GM13976 (cell line): ENCODE data around the gene HAGH.

ENCODE experiments used
- DNase-seq: peaks from one replicate; pipeline ENCODE4 v3.0.0; 2012; ENCODE audit warnings: low spot score
- CTCF ChIP-seq: IDR thresholded peaks from 2 replicates; pipeline ENCODE4 v1.5.1; 2012; ENCODE audit warnings: borderline replicate concordance, mild to moderate bottlenecking; ENCODE audit not compliant: insufficient read depth; ENCODE audit errors: extremely low read depth, missing control alignments, control extremely low read depth
- in situ Hi-C: fragments of 300-500 bp; cut with MboI; formaldehyde crosslinking; loops from one replicate; pipeline ENCODE4 v1.12.0; 2022; ENCODE audit warnings: low sequenced_read_pairs, mixed read lengths, inconsistent platforms; ENCODE audit not compliant: unreplicated experiment

The HAGH gene

GRCh38 chr16:1791943-1792812 is 34.4 kb downstream of the HAGH start:
- no peak for TF ChIP-seq CTCF
- in situ Hi-C loops = no loop called here
- DNase-seq = no peak

DNA sequence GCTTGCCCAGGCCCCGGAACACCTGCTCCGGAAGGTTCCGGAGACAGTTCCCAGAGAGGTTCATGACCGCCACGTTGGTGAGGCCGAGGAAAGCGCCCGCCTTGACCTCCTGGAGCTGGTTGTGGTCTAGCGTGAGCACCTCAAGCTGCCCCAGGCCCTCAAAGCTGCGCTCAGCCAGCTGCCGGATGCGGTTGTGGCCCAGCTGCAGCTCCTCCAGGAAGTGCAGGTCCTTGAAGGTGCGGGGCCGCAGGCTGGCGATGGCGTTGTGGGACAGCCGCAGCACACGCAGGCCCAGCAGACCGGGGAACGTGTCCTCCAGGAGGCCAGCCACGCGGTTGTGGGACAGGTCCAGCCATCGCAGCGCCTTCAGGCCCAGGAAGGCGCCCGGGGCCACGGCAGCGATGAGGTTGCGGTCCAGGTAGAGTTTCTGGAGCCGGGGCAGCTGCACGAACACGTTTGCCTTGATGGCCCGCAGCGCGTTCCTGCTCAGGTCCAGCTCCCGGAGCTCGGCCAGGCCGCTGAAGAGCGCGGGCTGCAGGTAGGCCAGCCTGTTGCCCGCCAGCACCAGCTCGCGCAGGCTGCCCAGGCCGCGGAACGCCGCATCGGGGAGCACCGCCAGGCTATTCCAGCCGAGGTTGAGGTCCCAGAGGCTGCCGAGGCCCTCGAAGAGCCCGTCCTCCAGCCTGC is 35.2 kb downstream of the HAGH start:
- in situ Hi-C loops = no loop called here
- no peak for TF ChIP-seq CTCF
- no peak for DNase-seq

- no peak for TF ChIP-seq CTCF
- no peak for DNase-seq
- in situ Hi-C loops = no loop called here
Observed at GRCh38 chr16:1790611-1791255, 35.9 kb downstream of the HAGH start.

- no peak for DNase-seq
- no peak for TF ChIP-seq CTCF
- in situ Hi-C loops = no loop called here
Observed at GRCh38 chr16:1790261-1790610, 36.4 kb downstream of the HAGH start.

DNA sequence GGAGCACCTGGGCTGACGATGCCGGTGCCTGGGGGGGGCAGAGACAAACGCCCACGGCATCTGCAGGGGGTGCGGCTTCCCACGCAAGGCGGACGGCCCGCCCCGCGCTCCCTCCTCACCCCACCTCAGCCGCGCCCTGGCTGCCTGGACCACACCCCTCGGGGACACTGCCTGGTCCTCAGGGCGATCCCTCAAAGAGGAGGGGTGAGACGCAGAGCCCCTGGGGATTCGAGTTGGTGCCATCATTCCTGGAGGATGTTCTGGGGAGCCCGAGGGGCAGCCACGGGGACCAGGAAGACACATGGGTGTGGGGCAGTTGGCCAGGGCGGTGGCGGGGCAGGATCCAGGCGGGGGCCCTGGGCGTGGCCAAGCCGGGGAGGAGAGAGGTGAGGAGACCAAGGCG is 37.0 kb downstream of the HAGH start:
- in situ Hi-C loops = no loop called here
- no peak for DNase-seq
- no peak for TF ChIP-seq CTCF

DNA sequence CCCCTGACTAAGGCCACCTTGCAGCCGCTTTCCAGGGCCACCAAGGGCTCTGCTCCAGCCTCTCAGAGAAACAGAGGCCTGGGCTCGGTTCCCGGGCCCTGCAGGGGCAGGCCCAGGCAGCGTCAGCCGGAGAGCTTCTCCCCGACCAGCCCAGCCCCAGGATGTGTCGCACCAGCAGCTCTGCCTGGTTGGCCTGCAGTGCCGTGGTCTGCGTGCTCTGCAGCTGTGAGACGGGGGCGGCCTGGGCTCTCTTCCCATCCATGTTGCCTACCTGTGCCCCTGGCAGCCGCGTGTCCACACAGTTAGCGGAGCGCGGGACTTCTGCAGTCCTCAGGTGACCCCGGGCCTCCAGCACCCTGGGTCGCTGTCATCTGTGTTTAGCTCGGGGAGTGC is 37.9 kb downstream of the HAGH start:
- no peak for TF ChIP-seq CTCF
- in situ Hi-C loops = no loop called here
- DNase-seq = no peak
